HG02642 (cell line): ENCODE results near the gene BRF1.
"Not testable (repeated sequence)": the region's sequence is repeated elsewhere in the genome, so short reads cannot be mapped to it uniquely, and the experiment has no call there.

Source experiments
- ATAC-seq: cut with Tn5 transposase; IDR thresholded peaks from one replicate; pipeline ENCODE4 v1.9.1; 2021; ENCODE audit warnings: mild to moderate bottlenecking; ENCODE audit not compliant: unreplicated experiment, poor library complexity

Gene BRF1

DNA sequence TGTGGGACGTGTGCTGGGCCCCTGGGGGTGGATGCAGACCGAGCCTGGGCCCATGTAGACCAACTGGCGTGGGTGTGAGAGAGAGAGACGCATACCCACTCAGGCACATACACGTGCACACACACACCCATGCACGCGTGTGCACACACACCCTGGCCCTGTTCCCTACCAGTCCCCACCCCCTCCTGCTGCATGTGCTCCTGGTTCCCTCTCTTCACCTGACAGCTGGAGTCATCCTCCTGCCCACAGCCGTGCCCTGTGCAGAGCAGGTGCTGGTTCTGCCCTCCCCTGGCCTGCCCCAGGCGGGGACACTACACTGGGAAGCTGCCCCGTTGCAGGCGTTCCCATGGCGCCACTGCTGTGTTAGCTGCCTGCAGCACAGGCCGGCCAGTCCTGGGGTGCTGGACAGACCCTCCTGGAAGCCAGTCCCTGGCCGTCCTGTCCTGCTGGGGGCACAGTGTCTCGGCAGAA is 32.3 kb upstream of the BRF1 start:
- ATAC-seq: no peak

DNA sequence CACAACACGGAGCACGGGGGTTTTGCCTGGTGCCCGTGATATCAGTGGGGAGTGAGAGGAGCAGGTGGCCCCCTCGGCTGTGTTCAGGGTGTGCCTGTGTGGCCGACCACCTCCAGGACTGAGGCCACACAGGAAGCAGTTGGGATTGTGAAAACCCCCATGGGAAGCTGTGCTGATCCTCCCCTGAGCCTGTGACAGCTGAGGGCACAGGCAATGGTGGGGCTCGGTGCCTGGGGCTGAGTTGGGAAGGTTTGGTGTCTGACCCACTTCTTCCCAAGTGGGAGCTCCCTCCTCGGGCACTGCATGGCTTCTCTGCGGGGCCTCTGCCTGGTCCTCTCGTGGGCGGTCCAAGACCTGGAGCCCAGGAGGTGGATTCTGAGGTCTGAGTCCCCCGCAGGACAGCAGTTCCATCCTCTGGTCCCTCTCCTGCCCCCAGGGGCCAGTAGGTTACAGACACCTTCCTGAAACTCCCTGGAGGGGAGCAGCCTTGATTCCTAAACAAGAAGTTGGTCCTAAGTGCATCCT is 31.6 kb upstream of the BRF1 start:
- ATAC-seq: no peak

DNA sequence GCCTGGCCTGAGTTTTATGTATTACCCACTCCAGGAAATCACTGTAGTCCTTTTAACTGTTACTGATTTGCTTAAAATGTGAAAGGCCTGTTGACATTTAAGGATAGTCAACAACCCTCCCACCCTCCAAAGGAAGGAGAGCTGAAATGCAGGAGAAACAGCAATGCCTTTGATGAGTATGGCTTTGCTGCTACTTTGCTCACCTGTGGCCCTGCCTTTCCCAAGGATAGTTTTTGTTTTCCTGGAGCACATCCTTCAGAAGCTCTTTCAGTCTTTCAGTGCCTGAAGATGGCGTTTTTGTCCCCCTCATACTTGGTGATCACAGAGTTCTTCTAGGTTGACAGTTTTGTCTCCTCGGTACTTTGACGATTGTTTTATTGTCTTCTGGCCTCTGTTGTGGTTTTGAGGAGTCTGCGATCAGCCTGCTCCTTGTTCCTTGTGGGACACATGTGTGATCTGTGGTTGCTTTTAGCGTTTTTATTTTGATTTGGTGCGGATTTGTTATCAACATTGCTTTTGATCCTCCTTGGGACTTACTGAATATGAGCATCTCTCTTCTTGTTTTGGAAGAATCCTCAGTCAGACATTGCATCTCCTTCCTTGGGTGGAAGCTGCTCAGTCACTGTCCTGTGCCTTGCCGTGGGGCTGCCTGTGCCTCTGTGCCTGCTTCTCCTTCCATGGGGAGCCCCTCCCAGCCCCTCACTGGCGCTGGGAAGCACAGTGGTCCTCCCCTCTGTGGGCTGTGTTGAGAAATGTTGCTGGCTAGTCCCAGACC is 31.0 kb upstream of the BRF1 start:
- no peak for ATAC-seq

DNA sequence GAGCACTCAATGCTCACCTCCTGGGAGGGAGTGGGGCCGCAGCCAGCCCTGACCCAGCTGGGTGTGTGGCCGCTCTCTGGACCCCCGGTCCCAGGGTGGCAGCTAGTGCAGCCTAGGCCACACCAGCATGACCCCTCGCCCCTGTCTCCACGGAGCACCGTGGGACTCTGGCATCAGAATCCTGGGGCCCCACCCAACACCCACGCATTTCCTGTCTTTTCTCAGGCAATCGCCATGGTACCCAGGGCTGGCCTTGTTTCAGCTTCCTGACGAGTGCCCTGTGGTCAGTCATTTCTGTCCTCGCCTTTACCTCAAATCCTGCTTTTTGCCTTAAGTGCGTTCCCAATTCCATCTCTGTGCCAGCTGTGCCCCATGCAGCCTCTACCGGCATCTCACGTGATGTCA is 29.7 kb upstream of the BRF1 start:
- no peak for ATAC-seq

DNA sequence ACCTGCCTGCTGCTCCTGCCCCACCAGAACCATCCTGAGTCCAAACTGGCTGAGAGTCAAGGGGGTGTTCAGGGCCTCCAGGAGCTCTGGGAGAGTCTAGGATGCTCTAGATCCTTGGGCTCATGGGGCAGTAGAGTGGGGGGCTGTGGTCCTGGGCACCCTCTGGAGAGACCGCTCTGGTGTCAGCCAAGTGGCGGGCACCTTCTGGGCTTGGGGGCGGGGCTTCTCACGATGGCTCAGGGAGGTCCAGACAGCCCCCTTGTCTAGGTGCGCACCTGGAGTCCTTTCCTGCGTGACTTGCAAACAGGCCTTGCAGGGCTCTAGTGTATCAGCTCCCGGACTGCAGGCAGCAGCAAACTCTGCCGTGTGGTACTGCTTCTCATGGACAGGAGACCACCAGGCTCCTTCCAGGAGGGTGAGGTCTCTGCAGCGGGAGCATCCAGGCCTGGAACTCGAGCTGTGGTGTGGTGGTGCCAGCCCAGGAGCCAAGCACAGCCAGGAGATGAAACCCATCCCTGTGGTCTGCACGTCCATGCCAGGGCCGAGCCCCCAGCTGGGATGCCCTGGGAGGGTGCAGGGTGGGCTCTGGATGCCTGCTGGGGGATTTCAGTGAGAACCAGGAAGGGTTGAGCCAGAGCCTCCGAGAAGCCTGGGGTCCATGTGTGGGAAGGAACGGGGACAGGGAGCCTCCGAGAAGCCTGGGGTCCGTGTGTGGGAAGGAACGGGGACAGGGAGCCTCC is 28.8 kb upstream of the BRF1 start:
- no peak for ATAC-seq

DNA sequence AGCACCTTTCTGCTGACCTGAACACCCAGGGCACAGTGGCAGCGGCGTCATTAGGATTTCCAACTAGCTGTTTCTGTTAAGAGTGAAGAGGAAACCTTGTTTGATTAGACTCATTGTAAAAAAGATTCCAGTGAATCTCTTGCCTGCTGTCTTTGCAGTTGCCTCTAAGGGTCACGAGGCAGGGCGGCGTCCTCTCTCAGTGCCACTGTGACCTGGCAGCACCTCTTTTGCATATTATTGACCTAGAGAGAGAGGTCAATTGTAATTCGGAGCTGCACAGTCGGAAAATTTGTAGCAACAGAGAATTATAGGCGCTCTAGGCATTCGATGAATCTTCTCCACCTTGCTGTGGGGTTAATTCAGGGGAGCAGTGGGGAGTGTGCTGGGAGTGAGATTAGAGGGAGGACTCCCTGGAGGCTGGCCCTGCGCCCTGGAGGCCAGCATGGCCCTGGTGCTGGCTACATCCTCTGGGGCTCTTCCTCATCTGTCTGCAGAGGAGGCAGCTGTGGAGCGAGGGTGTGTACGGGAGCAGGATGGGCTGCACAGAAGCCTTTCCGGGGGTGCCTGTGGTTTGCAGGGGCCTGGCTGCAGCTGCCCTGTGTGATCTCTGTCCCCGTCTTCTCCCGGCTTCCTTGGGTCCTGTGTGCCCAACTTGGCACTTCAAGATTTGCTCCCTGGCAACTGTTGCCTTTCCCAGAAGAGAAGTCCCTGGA is 28.0 kb upstream of the BRF1 start:
- no peak for ATAC-seq

DNA sequence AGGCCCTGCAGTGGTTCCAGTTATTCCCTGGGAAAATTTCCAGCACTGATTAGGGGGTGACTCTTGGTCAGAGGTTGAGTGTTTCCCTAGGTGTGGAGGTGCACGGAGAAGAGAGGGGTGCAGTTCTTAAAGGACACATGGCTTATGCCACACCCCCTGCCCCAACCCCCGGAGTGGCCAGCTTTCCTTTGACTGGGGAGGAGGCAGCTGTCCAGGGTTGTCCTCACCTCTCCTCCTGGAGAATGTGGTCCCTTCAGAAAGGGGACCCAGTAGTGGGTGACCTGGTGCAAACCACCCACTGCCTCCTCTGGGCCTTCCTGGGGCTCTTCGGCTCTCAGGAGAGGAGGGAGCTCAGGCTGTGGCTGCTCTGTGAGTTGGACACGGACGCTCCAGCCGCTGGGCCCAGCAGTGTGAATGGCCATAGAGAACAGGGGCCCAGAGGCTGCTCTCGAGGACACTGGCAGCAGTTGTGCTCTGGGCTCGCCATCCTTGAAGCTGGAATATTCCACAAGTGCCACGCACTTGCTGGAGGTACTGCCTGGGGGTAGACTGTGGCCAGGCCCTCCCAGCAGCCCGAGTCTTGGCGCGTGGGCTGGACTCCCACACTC is 27.4 kb upstream of the BRF1 start:
- ATAC-seq: no peak

DNA sequence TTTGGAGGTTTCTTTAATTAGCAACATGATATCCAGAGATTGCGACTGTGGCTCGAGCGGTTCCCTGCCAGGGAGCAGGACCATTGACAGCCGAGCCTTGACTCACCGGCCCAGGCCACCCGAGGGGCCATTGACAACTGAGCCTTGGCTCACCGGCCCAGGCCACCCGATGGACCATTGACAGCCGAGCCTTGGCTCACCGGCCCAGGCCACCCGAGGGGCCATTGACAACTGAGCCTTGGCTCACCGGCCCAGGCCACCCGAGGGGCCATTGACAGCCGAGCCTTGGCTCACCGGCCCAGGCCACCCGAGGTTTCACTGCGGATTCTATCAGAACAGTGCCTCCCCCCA is 26.9 kb upstream of the BRF1 start:
- ATAC-seq: not testable (repeated sequence)

DNA sequence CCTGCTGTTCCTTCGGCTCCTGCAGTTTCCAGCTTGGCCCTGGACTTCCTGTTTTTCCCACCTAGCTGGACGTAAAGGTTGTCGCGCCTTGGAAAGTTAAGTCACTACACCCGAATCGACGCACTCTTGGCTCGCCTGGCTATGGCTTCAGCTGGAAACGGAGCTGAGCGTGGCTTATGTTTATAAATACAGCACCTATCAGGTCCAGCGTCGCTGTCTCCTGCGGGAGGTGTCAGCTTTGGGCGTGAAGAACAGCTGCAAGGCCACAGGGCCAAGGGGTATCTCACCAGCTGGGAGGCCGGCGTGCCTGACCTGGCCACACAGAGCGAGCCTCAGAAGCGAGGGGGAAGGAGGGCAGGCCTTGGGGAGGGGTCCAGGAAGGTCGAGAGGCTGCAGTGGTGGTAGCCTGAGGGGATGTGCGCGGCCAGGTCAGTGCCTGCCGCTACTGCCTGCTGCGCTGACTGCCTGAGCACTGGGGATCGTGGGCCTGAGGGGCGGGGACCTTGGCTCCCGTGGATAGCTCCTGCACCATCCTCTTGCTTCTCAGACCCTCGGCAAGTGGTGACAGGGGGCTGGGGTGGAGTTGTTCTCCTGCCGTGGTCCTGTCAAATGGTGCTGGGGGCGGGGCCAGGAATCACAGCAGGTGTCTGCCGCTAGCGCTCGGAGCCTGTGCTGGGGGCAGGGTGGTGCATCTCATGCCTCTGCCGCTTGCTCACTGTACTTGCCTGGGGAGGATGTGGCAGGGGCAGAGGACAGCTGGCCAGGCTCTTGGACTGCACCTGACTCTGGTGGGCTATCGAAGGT is 26.3 kb upstream of the BRF1 start:
- ATAC-seq: no peak

DNA sequence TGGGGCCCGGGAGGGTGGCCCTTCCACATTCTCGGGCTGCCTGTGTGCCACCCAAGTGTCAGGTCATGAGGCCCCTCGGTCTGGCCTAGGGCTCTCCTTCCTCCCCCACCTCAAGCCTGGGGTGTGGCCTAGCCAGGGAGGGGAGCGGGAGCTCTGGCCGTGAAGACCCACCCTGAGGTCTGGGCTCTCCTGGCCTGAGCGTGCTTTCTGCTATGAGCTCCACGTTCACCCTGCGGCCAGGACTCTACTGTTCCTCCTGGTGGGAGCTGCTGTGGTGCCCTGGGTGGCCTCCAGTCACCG is 25.7 kb upstream of the BRF1 start:
- ATAC-seq: no peak

DNA sequence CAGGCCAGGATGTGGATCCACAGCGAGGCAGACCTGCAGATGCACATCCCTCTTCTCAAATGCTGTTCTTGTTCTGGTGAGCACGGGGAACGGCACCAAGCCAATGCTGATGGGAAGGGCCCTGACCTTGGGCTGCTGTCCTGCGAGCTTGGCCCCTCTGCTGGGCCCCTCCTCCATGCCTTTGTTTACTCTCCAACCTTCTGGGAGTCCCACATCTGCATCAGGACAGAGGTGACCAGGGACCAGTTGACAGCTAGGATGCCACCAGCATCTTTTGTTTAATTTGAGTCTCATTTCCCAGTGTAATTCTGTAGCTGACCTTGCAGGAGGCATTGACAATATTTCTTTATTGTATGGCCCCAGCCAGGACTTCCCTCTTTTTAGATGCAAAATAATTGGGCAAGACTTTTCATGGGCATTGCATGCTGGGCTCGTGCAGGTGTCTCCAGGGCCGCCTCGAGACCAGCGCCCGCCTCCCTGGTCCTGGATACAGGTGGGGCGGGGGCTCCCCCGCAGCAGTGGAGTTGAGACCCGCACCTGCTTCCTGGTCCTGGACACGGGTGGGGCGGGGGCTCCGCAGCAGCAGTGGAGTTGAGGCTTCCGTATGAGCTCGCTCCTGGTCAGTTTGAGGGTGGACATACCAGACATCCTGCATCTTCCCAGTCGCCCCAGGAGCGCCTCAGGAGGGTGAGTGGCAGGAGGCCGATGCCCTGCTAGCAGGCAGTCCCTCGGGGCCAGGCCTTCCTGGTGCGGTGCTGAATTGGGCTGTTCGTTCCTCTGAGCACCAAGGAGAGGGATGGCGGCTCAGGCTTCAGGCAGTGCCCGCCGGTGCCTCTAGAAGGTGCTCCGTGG is 25.1 kb upstream of the BRF1 start:
- no peak for ATAC-seq

DNA sequence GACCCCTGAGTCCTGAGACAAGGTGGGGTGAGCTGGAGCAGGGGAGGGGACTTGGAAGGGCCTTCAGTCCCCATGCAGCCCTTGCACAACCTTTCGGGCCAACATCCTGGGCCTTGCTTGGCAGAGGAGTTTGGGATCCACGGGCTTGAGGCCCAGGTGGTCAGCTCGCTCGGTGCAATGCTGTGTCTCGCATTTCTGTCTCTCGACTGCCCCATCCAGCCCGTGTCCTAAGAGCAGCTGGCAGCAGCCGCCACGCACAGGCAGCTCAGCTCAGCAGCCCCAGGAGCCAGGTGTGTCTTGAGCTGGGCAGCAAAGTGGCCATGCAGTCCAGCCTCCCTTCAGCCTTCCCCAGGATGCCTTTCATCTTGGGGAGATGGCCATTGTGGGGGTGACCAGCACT is 24.5 kb upstream of the BRF1 start:
- ATAC-seq: no peak

DNA sequence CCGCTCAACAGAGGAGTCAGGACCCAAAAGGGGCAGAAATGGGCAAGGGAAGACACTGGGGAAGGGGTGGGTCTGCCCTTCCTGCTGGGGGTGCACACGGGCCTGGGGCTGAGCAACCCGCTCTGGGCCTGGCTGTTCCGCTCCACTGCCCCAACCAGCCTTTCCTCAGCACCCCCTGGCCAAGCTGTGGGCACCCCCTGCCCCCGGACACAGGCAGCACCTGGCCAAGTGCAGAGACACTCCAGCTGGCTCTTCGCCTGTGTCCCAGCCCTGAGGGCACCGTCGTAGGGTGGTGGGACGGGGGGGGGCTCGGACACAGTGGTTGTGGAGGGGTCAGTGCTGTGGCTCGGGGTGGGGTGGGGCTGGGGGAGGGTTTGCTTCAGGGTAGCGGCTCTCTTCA is 24.1 kb upstream of the BRF1 start:
- ATAC-seq: no peak

DNA sequence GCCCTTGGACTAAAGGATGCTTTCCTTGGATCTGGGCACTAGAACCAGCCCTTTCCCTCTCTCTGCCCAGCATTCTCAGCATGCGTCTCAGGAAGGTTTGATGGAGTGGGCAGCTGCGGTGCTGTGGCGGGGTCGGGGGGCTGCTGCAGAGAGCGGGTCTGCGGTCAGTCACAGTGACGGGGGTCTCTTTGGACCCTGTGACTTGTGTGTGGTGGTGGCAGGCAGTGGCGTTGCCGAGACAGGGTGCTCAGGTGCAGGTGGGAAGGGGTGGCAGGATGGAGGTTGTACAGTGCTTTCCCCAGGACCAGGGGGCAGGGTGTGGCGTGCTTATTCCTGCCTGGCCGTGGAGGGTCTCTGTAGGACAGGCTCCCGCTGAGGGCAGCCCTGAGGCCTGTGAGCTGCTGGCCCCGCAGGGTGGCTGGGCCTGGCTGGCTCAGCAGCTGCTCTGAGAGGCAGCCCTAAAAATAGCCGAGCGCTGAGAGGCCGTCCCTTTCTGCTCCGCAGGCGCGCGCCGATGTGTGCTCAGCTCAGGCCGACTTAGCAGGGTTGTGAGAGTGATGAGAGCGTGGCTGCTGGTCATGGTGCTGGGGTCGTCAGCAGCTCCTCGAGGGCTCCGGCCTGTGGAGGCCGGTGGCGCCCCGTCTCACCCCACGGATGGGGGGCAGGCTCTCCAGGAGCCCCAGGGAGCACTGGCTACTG is 23.4 kb upstream of the BRF1 start:
- ATAC-seq: no peak

DNA sequence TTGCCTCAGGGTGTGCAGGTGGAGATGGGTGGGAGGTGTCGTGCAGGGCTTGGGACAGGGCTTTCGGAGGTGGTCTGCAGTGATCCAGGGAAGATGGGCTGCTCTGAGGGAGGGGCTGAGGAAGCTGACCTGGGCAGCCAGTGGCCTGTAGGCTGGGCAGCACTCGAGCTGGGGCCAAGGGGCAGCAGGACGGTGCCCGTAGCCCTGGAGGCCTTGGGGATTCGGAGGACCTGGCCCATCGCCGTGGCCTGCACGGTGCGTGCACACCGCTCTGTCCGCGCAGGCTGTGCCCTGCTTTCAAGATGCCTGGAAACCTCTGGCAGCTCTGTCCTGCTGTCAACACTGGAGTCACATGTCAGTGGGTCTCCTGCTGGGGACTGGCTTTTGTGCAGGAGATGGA is 22.9 kb upstream of the BRF1 start:
- ATAC-seq: no peak

DNA sequence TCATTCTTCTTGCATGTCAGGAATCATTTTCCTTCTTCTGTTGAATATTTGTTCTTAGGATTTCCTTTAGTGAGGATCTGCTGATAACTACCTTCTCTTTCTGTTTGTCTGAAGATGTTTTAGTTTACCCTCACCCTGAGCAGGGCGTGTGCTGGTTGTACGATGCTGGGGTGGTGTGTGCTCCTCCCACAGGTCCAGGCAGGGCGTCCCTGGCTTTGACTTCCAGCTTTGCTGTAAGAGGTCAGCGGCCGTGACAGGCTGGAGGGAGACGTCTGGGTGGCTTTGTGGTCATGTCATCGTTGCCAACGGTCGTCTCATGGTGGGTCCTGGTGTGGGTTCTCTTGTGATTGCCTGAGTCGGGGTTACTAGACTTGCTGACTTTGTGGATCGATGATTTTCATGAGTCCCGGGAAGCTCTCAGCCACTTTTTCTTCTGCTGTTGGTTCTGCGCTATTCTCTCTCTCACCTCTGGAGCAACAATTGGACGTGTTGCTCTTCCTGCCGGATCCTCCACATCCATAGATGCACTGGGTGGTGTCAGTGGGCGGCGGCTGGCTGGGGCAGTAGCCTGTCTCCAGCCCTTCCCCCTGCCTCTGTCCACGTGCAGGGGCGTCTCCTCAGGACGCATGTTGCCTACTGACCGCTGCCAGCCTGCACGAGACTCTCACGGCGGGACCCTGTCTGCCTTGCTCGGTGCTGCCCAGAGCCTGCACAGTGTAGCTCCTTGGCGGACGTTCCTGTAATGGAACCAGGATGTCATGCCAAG is 22.2 kb upstream of the BRF1 start:
- no peak for ATAC-seq

DNA sequence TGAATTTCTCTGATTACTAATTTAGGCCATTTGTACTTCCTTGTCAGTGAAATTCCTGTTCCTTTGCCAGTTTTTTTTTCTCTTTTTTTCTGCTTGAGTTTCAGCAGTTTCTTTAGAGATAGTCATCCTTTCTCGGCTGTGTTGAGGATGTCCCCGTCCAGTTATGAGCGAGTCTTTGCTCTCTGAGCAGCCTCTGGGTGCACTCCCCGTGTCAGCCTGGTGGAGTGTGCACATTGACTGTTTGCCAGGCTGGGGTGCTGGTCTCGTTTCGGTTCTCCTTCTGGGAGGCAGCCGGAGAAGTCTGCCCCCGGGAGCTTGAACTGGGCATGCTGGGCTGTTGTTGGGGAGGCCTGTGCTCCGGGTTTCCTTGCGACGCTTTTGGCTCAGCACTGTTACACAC is 16.7 kb upstream of the BRF1 start:
- no peak for ATAC-seq

DNA sequence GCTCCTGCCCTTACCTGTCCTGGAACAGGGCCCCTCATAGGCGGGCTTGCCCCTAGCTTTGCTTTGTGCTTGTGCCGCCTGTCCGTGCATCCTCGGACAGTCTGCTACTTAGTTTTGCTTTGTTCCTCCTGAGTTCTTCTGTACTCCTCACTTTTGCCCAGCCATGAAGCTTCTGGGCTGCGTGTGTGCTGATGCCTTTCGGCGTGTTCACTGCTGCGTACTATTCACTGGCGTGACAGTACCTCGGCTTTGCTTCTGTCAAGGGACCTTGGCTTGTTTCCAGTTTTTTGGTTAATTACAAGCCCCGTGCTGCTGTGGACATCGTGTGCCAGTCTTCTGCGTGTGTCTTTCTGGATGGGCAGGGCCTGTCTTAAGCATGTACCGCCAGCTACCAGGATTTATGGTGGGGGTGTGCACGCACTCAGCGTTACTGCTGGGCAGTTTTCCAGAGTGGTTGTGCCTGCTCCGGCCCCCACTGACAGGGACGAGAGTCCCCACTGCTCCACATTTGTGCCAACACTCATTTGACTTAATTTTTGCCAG is 16.2 kb upstream of the BRF1 start:
- ATAC-seq: no peak
